Endodermal cell (in vitro differentiated cells): ENCODE measurements around the gene LAMC1. TPM values are rescaled to one million over a fixed set of nuclear protein-coding genes. Genes with fewer than 3 reads are reported as not detected.
"Not testable (repeated sequence)": the region's sequence is repeated elsewhere in the genome, so short reads cannot be mapped to it uniquely, and the experiment has no call there.

Experiments used
- DNase-seq: peaks from one replicate; pipeline ENCODE4 v3.0.0-alpha.2; 2017
- H3K27ac ChIP-seq: 2 replicates; pipeline ENCODE4 v1.5.1; 2013; ENCODE audit warnings: mild to moderate bottlenecking, low read depth, low read length, moderate library complexity
- H3K27me3 ChIP-seq: 2 replicates; pipeline ENCODE4 v1.6.1; 2013; ENCODE audit warnings: mild to moderate bottlenecking, low read length, moderate library complexity; ENCODE audit not compliant: insufficient read depth, control insufficient read depth, poor library complexity, severe bottlenecking
- H3K36me3 ChIP-seq: 2 replicates; pipeline ENCODE4 v1.7.0; 2013; ENCODE audit warnings: mild to moderate bottlenecking, low read length, moderate library complexity; ENCODE audit not compliant: control insufficient read depth, insufficient read depth
- H3K4me1 ChIP-seq: one replicate; pipeline ENCODE4 v1.7.0; 2013; ENCODE audit warnings: low read length; ENCODE audit not compliant: control insufficient read depth, insufficient read depth
- H3K4me3 ChIP-seq: 2 replicates; pipeline ENCODE4 v1.5.1; 2013; ENCODE audit warnings: mild to moderate bottlenecking, low read length, moderate library complexity
- H3K9ac ChIP-seq: 2 replicates; pipeline ENCODE4 v1.6.1; 2013; ENCODE audit warnings: mild to moderate bottlenecking, low read length, moderate library complexity; ENCODE audit not compliant: poor library complexity, severe bottlenecking; ENCODE audit errors: extremely low read depth
- H3K9me3 ChIP-seq: 2 replicates; pipeline ENCODE4 v1.6.1; 2013; ENCODE audit warnings: mild to moderate bottlenecking, low read length, moderate library complexity; ENCODE audit not compliant: control insufficient read depth
- H3K27ac Mint-ChIP-seq: 2 replicates; pipeline ENCODE4 v1.8.0; 2020; ENCODE audit warnings: mixed read lengths
- H3K27me3 Mint-ChIP-seq: 2 replicates; pipeline ENCODE4 v1.8.0; 2021; ENCODE audit warnings: mild to moderate bottlenecking, mixed read lengths; ENCODE audit not compliant: insufficient read depth
- H3K36me3 Mint-ChIP-seq: 2 replicates; pipeline ENCODE4 v1.8.0; 2020; ENCODE audit warnings: low read depth, mixed read lengths
- H3K4me1 Mint-ChIP-seq: 2 replicates; pipeline ENCODE4 v1.8.0; 2020; ENCODE audit warnings: mixed read lengths
- H3K4me3 Mint-ChIP-seq: 2 replicates; pipeline ENCODE4 v1.8.0; 2020; ENCODE audit warnings: mild to moderate bottlenecking, moderate library complexity, mixed read lengths
- H3K9me3 Mint-ChIP-seq: 2 replicates; pipeline ENCODE4 v1.8.0; 2020; ENCODE audit warnings: mild to moderate bottlenecking, mixed read lengths
- WGBS, 2 experiments: methylation state at CpG; one replicate each; pipeline versions ENCODE4 v1.1.5 to v1.1.7; 2013; ENCODE audit warnings: missing lambda C conversion rate in 2 of 2, mixed read lengths in 1 of 2; ENCODE audit not compliant: insufficient coverage in 1 of 2, insufficient read length in 1 of 2; 5-methylcytosine and 5-hydroxymethylcytosine counted together
- total RNA-seq, 2 donors: library from RNA; stranded (reverse); fragmentation: NEBNext Ultra II Directional in 1 of 2; extraction: Animal tissue kit (Norgen Biotek cat#: 25700) in 1 of 2; gene quantifications; 2 replicates in 1 of 2; 3 replicates in 1 of 2; pipeline ENCODE4 v1.2.1, GENCODE V29; 2021
- TF ChIP-seq, protein P1 (sequence below): fragments of 200-600 bp; sonication (generic); conservative IDR thresholded peaks from 2 replicates; pipeline ENCODE4 v1.5.0; 2021; ENCODE audit warnings: antibody characterized with exemption, mild to moderate bottlenecking

LAMC1 gene
- total RNA-seq, 2 donors from 2014 or later: 47.9 to 58.8 TPM

DNA sequence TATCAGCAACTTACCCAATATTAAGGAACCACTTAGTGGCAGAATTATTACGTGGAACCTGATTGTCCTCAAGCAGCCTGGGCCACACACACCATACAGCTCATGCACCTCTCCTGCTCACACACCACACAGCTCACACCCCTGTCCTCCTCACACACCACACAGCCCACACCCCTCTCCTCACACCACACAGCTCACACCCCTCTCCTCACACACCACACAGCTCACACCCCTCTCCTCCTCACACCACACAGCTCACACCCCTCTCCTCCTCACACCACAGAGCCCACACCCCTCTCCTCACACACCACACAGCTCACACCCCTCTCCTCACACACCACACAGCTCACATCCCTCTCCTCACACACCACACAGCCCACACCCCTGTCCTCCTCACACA, 126.1 kb downstream of the LAMC1 start:
- WGBS, 2 experiments: 86 to 100% methylated on average over 1 of the region's 1 CpG
- TF ChIP-seq, protein P1, sequence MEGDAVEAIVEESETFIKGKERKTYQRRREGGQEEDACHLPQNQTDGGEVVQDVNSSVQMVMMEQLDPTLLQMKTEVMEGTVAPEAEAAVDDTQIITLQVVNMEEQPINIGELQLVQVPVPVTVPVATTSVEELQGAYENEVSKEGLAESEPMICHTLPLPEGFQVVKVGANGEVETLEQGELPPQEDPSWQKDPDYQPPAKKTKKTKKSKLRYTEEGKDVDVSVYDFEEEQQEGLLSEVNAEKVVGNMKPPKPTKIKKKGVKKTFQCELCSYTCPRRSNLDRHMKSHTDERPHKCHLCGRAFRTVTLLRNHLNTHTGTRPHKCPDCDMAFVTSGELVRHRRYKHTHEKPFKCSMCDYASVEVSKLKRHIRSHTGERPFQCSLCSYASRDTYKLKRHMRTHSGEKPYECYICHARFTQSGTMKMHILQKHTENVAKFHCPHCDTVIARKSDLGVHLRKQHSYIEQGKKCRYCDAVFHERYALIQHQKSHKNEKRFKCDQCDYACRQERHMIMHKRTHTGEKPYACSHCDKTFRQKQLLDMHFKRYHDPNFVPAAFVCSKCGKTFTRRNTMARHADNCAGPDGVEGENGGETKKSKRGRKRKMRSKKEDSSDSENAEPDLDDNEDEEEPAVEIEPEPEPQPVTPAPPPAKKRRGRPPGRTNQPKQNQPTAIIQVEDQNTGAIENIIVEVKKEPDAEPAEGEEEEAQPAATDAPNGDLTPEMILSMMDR: no peak
- Histone ChIP-seq H3K4me1 (no peaks in the 10 kb centered on the region), H3K9me3 (no peaks in the 10 kb centered on the region), H3K36me3 (no peaks in the 10 kb centered on the region), H3K27me3 (no peaks in the 10 kb centered on the region), H3K4me3 (no peak overlapping the region), H3K27ac (no peak overlapping the region), H3K9ac (no peak overlapping the region)
- Mint-ChIP-seq H3K27ac (no peak overlapping the region), H3K27me3 (no peaks in the 10 kb centered on the region), H3K4me3 (no peak overlapping the region), H3K9me3 (no peaks in the 10 kb centered on the region), H3K4me1 (no peaks in the 10 kb centered on the region), H3K36me3 (no peaks in the 10 kb centered on the region)
- no peak for DNase-seq

DNA sequence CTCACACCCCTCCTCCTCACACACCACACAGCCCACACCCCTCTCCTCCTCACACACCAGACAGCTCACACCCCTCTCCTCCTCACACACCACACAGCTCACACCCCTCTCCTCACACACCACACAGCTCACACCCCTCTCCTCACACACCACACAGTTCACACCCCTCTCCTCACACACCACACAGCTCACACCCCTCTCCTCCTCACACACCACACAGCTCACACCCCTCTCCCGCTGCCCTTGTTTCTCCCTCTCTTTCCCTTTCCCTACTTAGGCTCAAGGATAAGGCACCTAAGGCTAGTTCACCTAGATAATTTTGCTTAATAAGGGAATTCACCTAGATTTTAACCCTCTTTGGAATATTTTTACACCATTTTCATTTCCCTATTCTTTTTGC, 126.8 kb downstream of the LAMC1 start:
- not testable (repeated sequence) for H3K36me3 Mint-ChIP-seq, H3K36me3 ChIP-seq, H3K4me3 Mint-ChIP-seq, H3K9ac ChIP-seq, H3K27me3 Mint-ChIP-seq, DNase-seq, H3K9me3 ChIP-seq, H3K27me3 ChIP-seq, H3K27ac Mint-ChIP-seq, H3K4me1 ChIP-seq, H3K9me3 Mint-ChIP-seq, H3K4me1 Mint-ChIP-seq, H3K4me3 ChIP-seq, H3K27ac ChIP-seq
- 96% methylated on average over 1 of the region's 1 CpG; no CpG with 5 or more reads in 1 of the 2 experiments for WGBS, 2 experiments

DNA sequence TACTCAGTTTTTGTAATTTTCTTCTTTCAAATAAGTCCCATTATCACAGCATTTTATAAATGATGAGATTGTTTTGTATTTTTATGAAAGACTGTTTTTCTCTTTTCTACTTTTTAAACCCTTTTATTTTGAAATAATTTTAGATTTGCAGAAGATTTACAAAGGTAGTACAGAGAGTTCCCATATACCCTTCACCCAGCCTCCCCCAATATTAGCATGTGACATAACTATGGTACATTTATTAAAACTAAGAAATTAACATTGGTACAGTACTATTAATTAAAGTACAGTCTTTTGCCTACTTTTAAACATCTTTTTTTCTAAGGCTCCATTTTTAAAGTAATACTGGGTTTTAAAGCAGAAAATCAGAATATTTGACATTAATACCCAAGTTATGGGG, 127.2 kb downstream of the LAMC1 start:
- no peaks in the 10 kb centered on the region for H3K9me3 ChIP-seq
- Mint-ChIP-seq H3K27ac (no peak overlapping the region), H3K9me3 (no peaks in the 10 kb centered on the region), H3K36me3 (no peaks in the 10 kb centered on the region), H3K4me3 (no peak overlapping the region), H3K27me3 (no peaks in the 10 kb centered on the region), H3K4me1 (no peaks in the 10 kb centered on the region)
- H3K27me3 ChIP-seq: no peaks in the 10 kb centered on the region
- H3K4me3 ChIP-seq: no peak overlapping the region
- no peaks in the 10 kb centered on the region for H3K36me3 ChIP-seq
- H3K9ac ChIP-seq: no peak overlapping the region
- TF ChIP-seq, protein P1: no peak
- no peak for DNase-seq
- H3K27ac ChIP-seq: no peak overlapping the region
- no peaks in the 10 kb centered on the region for H3K4me1 ChIP-seq

DNA sequence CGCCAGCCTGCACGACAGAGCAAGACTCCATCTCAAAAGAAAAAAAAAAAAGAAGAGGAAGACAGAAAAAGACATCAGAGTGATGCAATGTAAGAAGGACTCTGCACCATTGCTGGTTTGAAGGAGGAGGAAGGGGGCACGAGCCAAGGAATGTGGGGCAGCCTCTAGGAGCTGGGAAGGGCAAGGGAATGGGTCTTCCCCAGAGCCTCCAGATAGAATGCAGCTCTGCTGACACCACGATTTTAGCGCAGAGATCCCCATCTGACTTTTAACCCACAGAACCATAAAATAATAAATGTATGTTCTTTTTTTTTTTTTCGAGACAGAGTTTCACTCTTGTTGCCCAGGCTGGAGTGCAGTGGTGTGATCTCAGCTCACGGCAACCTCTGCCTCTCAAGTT, 129.0 kb downstream of the LAMC1 start:
- H3K9me3 ChIP-seq: no peaks in the 10 kb centered on the region
- no peak overlapping the region for H3K4me3 ChIP-seq
- H3K9me3 Mint-ChIP-seq: no peaks in the 10 kb centered on the region
- no peaks in the 10 kb centered on the region for H3K27me3 Mint-ChIP-seq
- no peaks in the 10 kb centered on the region for H3K4me1 Mint-ChIP-seq
- H3K4me3 Mint-ChIP-seq: no peak overlapping the region
- TF ChIP-seq, protein P1: no peak
- no peaks in the 10 kb centered on the region for H3K36me3 ChIP-seq
- H3K27ac Mint-ChIP-seq: no peak overlapping the region
- DNase-seq: no peak
- no peak overlapping the region for H3K27ac ChIP-seq
- 91 to 93% methylated on average over 3 to 7 of the region's 7 CpGs for WGBS, 2 experiments
- no peaks in the 10 kb centered on the region for H3K27me3 ChIP-seq
- no peaks in the 10 kb centered on the region for H3K4me1 ChIP-seq
- no peak overlapping the region for H3K9ac ChIP-seq
- no peaks in the 10 kb centered on the region for H3K36me3 Mint-ChIP-seq
